D341Med (cell line): Measurements from ENCODE around the gene NHLRC4.

Experiments used
- DNase-seq: peaks from one replicate; pipeline ENCODE4 v3.0.0; 2012; ENCODE audit warnings: low spot score

Gene NHLRC4

DNA sequence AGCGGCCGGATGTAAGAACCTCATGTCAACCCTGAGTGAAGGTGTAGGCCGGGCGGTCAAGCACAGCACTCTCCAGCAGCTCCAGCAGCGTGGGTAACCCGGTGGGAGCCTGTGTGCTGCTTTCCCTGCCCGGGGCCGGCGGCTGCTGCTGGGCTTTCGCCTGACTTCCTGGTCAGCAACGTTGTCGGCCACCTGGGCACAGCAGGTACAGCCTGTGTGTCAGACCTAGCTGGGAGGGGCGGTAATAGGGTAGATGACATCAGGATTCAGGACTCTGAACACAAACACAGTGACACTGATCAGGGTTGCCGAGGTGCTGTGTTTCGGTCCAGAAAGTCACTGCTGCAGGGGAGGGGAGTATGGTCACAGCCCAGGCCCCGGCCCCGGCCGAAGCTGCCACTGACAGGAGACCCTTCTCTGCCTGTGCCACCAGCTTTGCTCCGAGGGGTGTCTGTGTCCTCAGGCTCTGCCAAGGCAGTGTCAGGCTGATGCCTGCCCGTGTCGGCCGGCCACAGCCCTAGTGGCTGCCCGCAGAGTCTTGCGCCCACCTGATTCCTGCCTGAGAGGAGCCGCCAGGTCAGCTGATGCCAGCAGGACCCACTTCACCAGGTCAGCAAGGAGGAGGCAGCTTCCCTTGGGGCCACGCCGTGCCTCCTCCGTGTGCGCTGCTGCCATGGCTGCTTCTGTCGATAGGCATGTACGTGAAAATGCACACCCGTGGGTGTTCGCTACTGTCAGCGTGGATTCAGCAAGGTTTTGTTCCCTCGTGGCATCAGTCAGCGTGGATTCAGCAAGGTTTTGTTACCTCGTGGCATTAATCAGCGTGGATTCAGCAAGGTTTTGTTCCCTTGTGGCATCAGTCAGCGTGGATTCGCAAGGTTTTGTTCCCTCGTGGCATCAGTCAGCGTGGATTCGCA lies 32.3 kb downstream of the NHLRC4 start:
- no peak for DNase-seq

- DNase-seq = peak; percentile 72
Measured at GRCh38 chr16:600781-601180, 34.0 kb downstream of the NHLRC4 start.

- no peak for DNase-seq
Measured at GRCh38 chr16:603933-604332, 37.1 kb downstream of the NHLRC4 start.

DNA sequence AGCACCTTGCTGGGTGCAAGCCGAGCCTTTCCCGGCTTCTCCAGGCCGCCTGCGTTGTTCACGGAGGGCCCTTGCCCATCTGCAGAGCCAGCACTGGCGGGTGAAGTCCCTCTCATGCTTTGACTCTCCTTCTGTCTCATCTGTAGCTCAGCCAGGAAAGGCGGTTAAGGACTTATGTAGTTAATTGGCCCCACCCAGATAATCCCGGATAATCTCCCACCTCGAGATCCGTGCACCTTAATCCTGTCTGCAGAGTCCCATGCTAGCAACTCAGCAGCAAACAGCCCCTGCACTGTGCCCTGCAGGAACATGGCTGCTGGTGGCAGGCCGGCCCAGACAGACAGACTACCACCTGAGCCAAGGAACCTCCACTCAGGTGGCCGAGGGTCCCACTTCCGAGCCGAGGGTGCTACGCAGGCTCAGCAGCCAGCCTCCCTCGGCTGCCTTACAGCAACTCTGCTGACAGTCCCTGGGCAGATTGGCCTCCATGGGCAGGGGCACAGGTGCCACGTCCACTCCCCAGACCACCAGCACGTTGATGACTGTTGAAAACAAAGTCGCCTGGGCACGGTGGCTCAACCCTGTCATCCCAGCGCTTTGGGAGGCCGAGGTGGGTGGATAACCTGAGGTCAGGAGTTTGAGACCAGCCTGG lies 40.0 kb downstream of the NHLRC4 start:
- DNase-seq = peak; percentile 82

GRCh38 chr16:608019-608418 lies 41.2 kb downstream of the NHLRC4 start:
- no peak for DNase-seq

- DNase-seq = no peak
Measured at GRCh38 chr16:609316-609715, 42.5 kb downstream of the NHLRC4 start.

DNA sequence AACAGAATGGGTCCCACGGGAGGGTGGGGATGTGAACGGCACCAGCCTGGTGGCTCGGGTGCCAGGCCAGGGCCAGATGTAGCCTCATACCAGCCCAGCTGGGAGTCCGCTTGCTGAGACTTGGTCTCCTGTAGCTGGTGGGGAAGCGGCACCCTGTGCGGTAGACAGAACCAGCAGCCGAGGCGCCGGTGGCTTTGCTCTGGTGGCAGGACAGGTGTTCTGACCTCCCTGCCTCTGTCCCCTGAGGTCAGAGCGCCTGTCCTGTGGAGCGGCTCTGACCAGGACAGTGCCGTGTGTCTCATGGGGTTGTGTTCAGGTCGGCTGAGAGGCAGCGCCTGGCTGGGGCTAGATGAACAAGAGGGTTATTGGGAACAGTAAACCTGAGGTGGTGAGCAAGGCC lies 43.2 kb downstream of the NHLRC4 start:
- no peak for DNase-seq

DNA sequence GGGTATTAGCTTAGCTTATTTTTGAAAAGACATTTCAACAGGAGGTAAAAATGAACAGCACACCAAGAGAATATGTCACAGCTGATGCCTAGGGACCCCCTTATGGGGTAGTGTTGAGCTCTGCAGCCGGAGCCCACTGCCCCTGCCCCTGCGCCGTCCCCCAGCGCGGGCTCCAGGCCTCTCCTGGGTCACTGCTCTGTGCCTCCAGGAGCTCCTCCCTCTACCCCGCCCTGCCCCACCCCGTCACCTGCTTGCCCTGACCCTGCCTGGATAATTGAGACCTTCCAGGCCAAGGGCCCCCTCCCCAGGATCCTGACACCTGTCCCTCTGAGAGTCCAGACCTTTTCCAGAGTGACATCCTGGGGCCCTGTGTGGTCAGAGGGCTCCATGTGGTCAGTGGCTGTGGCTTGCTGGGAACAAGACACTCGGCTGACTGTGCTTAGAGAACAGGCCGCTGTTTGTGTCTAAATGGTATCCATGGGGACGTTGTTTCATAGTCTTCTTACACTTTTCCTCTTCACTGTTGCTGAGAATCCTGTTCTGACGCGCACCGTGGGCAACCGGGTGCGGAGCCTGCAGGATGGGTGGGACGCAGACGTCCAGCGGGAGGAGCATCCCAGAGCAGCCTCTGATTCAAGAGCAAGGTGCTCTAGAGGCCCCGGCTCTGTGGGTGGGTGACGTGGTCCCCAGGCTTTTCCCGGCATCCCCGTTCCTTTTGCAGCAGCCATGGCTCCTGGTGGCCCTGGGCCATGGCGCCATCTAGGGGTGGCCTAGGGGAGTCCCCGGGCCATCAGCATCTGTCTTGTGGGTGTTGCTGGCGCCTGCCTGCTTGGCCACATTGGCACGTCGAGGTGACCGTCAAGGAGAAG lies 43.9 kb downstream of the NHLRC4 start:
- peak; percentile 90 for DNase-seq

- no peak for DNase-seq
Measured at GRCh38 chr16:615122-615521, 48.3 kb downstream of the NHLRC4 start.

GRCh38 chr16:616733-617586 lies 50.2 kb downstream of the NHLRC4 start:
- no peak for DNase-seq

DNA sequence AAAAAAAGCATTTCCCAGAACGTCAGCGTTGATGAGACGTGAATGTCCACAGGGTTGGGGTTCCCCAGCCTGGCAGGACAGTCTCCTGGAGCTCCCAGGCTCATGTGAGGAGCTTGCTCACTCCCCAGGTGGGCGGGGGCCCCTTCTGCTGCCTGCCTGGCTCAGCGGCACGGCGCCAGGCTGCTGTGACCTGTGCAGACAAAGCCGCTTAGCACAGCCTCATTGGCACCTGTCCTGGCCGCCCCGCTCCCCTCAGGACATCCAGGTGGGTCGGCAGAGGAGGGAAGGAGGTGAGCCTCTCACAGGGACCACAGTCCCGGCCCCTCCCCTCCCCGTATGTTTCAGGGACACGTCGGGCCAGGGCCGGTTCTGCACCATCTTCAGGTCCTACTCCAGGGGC lies 51.0 kb downstream of the NHLRC4 start:
- peak; percentile 55 for DNase-seq
